Activated CD4-positive, alpha-beta T cell treated with anti-CD3 and anti-CD28 coated beads, Interleukin-2, amount 10 ng/mL, durations not matched to agents 24 days and 14 days (primary cell): ENCODE measurements around the gene MROH8. TPM values are rescaled to one million over a fixed set of nuclear protein-coding genes. Genes with fewer than 3 reads are reported as not detected.
A peak's percentile ranks its signal among the peaks of the same experiment; 100 is the strongest.
"Not testable (repeated sequence)": the region's sequence is repeated elsewhere in the genome, so short reads cannot be mapped to it uniquely, and the experiment has no call there.

Experiments
- DNase-seq: peaks from one replicate; pipeline ENCODE4 v3.0.0; 2022
- H3K27ac Mint-ChIP-seq: one replicate; pipeline ENCODE4 v1.8.0; 2022; ENCODE audit warnings: mild to moderate bottlenecking, mixed read lengths
- H3K27me3 Mint-ChIP-seq: one replicate; pipeline ENCODE4 v1.8.0; 2022; ENCODE audit warnings: mixed read lengths
- H3K36me3 Mint-ChIP-seq: one replicate; pipeline ENCODE4 v1.8.0; 2022; ENCODE audit warnings: low read depth, mild to moderate bottlenecking, mixed read lengths
- H3K4me1 Mint-ChIP-seq: one replicate; pipeline ENCODE4 v1.8.0; 2021; ENCODE audit warnings: mixed read lengths
- H3K4me3 Mint-ChIP-seq: one replicate; pipeline ENCODE4 v1.8.0; 2022; ENCODE audit warnings: mild to moderate bottlenecking, moderate library complexity, mixed read lengths
- H3K9me3 Mint-ChIP-seq: one replicate; pipeline ENCODE4 v1.8.0; 2021; ENCODE audit warnings: mixed read lengths
- intact Hi-C: fragments of 100-400 bp; cut with micrococcal nuclease; formaldehyde crosslinking; loops from one replicate; pipeline ENCODE4 v1.15.1; 2023
- total RNA-seq: library from RNA; stranded (reverse); gene quantifications from 2 replicates; pipeline ENCODE4 v1.2.3, GENCODE V29; 2022

Gene MROH8
- total RNA-seq, 1 donor from 2014 or later, result 0.63 TPM

GRCh38 chr20:37072293-37073196 is 106.8 kb downstream of the MROH8 start:
- Mint-ChIP-seq H3K27ac (peak overlapping the region; percentile 90), H3K4me1 (peaks cover 37% of the 10 kb centered on the region), H3K27me3 (no peaks in the 10 kb centered on the region), H3K4me3 (peak overlapping the region; percentile 61), H3K36me3 (peaks cover 36% of the 10 kb centered on the region), H3K9me3 (no peaks in the 10 kb centered on the region)
- intact Hi-C loops, result no loop called here
- no peak for DNase-seq

GRCh38 chr20:37071481-37071911 is 107.9 kb downstream of the MROH8 start:
- Mint-ChIP-seq H3K4me3 (peak overlapping the region; percentile 61), H3K4me1 (peaks cover 34% of the 10 kb centered on the region), H3K36me3 (peaks cover 39% of the 10 kb centered on the region), H3K9me3 (no peaks in the 10 kb centered on the region), H3K27ac (peak overlapping the region; percentile 90), H3K27me3 (no peaks in the 10 kb centered on the region)
- peak; percentile 81 for DNase-seq
- intact Hi-C loops, result no loop called here

DNA sequence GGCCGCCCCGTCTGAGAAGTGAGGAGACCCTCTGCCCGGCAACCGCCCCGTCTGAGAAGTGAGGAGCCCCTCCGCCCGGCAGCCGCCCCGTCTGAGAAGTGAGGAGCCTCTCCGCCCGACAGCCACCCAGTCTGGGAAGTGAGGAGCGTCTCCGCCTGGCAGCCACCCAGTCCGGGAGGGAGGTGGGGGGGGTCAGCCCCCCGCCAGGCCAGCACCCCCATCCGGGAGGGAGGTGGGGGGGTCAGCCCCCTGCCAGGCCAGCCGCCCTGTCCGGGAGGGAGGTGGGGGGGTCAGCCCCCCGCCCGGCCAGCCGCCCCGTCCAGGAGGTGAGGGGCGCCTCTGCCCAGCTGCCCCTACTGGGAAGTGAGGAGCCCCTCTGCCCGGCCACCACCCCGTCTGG is 109.8 kb downstream of the MROH8 start:
- peaks cover 41% of the 10 kb centered on the region for H3K36me3 Mint-ChIP-seq

DNA sequence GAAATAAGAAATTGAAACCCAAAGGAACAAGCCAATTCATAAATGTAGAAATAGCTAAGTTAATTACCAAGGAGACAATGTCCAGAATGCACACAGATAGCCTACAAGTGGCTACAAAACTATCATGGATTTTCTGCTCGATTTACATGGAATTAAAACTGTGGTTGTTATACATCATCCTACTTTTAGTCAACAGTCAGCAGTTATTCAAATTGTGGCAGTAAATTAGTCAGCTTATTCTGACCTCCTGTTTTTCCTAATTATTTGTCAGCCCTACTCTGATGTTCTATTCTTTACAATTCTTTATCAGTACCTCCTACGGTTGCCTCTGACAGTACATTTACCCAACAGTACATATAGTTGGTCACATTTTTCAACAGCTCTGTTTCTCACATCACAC is 113.2 kb downstream of the MROH8 start:
- no peak for DNase-seq
- no peak overlapping the region for H3K4me3 Mint-ChIP-seq
- peaks cover 41% of the 10 kb centered on the region for H3K36me3 Mint-ChIP-seq
- peaks cover 9% of the 10 kb centered on the region for H3K4me1 Mint-ChIP-seq
- intact Hi-C loops, result no loop called here
- no peaks in the 10 kb centered on the region for H3K27me3 Mint-ChIP-seq
- H3K9me3 Mint-ChIP-seq, result no peaks in the 10 kb centered on the region
- H3K27ac Mint-ChIP-seq, result peak overlapping the region; percentile 74

More for the DNA sequence above, 109.8 kb downstream of the MROH8 start:
- peaks cover 32% of the 10 kb centered on the region for H3K4me1 Mint-ChIP-seq
- H3K27ac Mint-ChIP-seq, intact Hi-C loops, H3K27me3 Mint-ChIP-seq, H3K9me3 Mint-ChIP-seq, DNase-seq, H3K4me3 Mint-ChIP-seq: not testable (repeated sequence)

DNA sequence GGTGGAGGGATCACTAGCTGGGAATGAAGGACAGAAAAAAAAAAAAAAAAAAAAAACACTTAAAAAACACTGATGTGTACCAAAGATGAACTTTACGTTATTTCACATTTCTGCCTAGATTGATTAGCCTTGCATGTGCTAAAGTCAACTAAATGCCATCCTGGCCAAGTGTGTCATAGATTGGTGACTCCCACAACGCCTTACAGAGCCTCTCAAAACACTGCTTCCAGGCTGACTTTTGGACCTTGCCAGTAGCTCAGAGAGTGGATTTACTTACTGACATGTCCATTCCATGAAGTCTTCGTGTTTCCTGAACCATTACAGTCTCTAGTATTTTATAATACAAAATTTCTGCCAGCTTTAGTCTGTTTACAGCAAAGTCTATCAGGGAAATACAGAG is 124.1 kb downstream of the MROH8 start:
- intact Hi-C loops, result no loop called here
- H3K9me3 Mint-ChIP-seq, result no peaks in the 10 kb centered on the region
- DNase-seq, result no peak
- H3K27me3 Mint-ChIP-seq, result no peaks in the 10 kb centered on the region
- H3K4me1 Mint-ChIP-seq, result peaks cover 2% of the 10 kb centered on the region
- peaks cover 73% of the 10 kb centered on the region for H3K36me3 Mint-ChIP-seq
- no peak overlapping the region for H3K27ac Mint-ChIP-seq
- H3K4me3 Mint-ChIP-seq, result no peak overlapping the region

DNA sequence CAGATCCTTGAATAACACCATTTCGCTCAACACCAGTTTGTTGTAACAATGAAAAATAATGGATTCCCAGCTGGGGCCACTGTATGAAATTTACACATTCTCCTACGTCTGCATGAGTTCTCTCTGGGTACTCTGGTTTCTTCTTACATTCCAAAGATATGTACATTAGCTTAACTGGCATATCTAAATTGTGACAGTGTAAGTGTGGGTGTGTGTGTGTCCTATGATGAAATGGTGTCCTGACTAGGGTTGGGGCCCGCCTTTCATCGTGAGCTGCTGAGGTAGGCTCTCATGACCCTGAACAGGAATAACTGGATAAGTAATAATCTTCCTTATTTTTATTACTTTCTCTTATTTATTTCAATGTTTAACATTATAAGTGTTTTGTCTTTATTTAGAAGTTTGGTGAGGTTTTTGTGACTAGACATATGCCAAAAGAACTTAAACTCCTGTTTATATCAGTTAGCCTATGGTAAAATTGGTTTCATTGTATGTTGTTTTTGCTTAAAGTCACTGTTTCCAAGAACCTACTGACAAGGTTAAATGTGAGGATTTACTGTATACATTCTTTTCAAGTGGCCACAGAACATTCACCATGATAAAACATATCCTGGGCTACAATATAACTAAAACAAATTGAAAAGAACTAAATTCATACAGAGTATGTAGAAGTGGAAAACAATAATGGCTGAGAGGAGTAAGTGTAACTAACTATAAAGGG is 126.0 kb downstream of the MROH8 start:
- intact Hi-C loops, result no loop called here
- Mint-ChIP-seq H3K9me3 (no peaks in the 10 kb centered on the region), H3K4me1 (peaks cover 2% of the 10 kb centered on the region), H3K4me3 (no peak overlapping the region), H3K27ac (peak overlapping the region; percentile 39), H3K27me3 (no peaks in the 10 kb centered on the region), H3K36me3 (peaks cover 73% of the 10 kb centered on the region)
- DNase-seq, result no peak

Other genes with a start within 250 kb of the MROH8 start
- gene SAMHD1, start 227.8 kb downstream of the MROH8 start, total RNA-seq, result 51.6 TPM in 2 replicates
- gene RBL1, start 83.6 kb downstream of the MROH8 start, total RNA-seq, result 50.9 and 52.7 TPM in 2 replicates
- 208 and 213 TPM in 2 replicates for gene RPN2, start 218 bp downstream of the MROH8 start, total RNA-seq
- not detected in 2 replicates for gene GHRH, start 82.3 kb upstream of the MROH8 start, total RNA-seq
- 13.4 and 13.7 TPM in 2 replicates for gene MANBAL, start 110.1 kb upstream of the MROH8 start, total RNA-seq
- 3.6 and 5.4 TPM in 2 replicates for gene SRC, start 166.6 kb upstream of the MROH8 start, total RNA-seq